GM18505 (cell line): ENCODE results near the gene LEAP2.

Source experiments
- ATAC-seq: cut with Tn5 transposase; IDR thresholded peaks from one replicate; pipeline ENCODE4 v1.9.1; 2021; ENCODE audit not compliant: unreplicated experiment
- POLR2A ChIP-seq: IDR thresholded peaks from 4 replicates; pipeline ENCODE4 v1.6.1; 2011; ENCODE audit warnings: borderline replicate concordance; ENCODE audit not compliant: insufficient read depth, insufficient read length; ENCODE audit errors: extremely low read depth

Gene LEAP2

DNA sequence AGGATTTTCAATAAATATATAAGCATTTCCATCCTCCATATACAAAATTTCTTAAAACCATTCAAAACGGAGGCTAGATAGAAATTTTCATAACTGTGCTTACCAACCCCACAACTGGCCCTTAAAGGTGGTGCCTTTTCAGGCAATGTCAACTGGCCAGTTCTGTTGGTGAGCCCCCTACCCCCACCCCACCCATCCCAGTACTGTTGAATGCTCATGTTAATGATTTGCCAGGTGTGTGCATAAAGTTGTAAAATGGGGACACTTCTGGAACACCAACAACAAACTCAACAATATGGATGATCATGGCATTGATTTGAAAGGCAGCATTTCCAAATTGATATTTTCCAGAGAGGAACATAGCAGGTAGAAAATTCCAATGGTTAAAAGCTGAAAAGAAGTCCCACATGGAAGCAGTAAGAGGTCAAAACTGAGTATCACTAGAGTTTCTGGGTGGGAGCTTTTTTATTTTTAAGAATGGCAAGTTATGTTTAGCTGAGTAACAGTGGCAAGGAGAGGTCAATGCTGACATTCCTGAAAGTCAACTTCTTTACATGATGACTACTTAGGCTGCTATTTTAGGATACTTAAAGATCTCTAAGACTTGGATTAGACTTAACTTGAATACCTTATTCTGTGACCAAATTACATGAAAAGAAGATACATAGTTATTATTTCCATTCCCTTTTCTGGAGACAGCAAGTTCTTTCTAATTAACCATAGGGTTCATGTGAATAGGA, 2.7 kb downstream of the LEAP2 start:
- no peak for TF ChIP-seq POLR2A
- ATAC-seq: no peak

DNA sequence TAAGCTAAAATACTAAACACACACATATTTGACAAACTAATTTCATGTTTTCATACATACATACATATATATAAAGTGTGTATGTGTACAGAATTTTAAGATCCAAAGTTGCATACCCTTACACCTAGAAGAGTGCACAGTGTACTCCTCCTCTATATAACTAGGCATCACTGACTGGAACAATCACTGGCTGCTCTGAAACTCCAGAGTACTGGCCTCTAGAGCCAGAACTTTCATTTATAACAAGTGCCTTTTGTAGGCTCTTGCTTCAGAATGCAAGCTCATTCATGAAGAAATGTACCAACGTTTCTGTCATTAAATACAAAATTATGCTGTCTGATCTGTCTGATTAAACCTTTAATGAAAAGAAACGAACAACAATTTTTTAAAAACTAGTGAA, 4.0 kb downstream of the LEAP2 start:
- ATAC-seq: no peak
- no peak for TF ChIP-seq POLR2A

DNA sequence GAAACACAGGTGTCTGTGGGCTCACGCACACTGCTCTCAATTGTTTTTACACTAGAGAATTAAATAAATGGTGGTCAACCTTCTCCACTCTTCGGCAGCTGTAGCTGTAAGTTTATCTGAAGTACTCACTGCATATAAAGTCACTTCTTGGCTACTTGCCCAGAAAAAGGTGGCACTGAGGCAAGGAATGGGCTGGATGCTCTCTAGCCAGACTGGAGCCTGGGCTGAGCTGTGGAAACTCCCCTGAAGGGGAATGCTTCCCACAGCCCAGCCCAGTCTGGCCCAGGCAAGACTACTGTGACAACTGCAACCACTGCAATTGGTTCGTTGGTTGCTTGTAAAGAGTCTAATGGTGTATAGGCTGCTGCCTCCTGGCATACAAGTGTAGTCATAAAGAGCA, 4.5 kb downstream of the LEAP2 start:
- TF ChIP-seq POLR2A: no peak
- ATAC-seq: no peak

DNA sequence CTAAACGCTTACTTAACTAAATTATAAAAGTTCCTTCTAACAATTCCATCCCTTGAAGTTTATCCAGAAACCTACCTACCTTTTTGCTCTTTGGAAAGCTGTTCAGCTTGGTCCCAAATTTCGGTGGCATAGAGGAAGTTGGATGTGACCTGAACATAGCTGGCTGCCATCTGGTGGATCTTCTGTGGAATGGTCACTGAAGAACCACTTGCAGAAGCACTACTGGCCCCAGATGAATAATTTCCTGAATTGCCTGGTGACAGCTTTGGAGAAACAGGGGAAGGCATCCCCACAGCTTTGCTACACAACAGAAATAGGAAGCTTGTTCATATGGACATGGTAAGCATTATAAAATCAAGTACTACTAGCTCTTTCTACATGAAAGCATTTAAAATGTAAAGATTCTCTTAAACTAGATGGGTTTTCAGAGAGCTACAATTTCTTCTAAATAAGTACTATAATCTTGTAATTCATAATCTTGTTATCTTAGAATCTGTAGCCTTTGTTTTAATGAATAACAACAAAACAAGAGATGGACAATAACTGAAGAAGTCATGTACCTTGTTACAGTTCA, 9.9 kb downstream of the LEAP2 start:
- peak; percentile 52 for ATAC-seq
- no peak for TF ChIP-seq POLR2A

DNA sequence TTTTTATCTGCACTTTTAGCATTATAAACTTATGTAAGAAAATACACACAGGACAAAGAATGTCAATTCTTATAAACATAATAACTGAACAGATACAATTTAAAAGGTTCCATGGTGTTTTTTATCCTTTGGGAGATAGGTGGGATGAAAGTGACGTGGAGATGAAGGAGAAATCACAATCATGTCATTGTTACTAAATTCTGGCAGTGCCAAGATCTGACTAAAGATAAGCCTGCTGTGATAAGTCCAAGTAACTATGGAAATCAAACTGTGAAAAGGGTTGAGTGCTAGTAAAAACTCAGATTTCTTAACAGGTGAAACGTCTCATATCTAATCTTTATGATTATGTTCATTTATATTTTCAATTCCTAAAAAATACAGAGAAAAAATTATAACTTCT, 11.1 kb downstream of the LEAP2 start:
- TF ChIP-seq POLR2A: no peak
- no peak for ATAC-seq

DNA sequence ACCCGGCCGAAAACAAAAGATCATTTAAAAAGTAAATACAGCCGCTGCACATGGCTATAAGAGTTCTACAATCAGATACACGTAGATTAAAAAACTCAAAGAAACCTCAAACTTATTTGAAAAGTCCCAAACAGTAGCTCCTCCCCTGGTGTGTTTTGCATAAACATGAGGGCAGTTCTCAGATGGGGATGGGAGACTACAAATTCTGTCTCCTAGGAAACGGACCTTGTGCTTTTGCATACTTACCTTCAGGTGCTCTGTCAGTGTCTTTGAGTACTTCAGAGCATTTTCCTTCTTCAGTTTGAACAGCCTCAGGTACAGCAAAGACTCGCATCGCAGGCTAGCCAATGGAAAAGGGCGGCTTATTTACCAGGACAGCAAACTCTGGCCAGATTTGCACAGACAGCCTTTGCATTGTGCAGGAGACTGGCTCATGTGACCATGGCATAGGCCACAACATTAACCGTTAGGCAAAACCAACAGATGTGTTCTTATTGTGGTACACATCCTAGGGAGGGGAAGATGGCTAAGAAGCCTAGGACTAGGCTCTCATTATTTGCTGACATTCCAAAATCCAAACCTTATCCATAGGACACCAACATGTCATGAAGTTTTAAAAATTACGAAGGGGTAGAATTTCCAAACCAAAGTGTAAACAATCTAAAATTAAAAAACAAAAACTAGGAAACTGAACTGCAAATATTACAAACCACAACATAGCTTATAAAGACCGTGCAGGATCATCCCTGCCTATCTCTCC, 12.8 kb downstream of the LEAP2 start:
- no peak for ATAC-seq

DNA sequence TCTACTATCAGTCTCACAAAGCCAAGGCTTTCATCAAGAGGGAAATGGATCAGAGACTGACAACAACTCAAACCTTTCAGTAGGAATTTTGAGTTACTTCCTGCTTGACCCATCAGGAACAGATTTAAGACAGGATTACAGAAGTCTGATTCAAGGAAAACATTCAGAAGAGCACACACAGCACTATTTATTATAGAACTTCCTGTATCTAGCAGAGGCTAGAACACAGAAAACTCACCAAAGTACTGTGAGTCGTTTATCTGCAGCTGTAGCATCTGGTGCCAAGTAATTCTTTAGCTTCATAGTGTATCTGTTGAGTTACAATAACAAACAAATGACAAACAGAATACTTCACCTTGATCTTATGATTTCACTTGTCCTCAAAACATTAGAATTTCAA, 13.8 kb downstream of the LEAP2 start:
- ATAC-seq: no peak
- TF ChIP-seq POLR2A: no peak

More for the DNA sequence above, 12.8 kb downstream of the LEAP2 start:
- no peak for TF ChIP-seq POLR2A

DNA sequence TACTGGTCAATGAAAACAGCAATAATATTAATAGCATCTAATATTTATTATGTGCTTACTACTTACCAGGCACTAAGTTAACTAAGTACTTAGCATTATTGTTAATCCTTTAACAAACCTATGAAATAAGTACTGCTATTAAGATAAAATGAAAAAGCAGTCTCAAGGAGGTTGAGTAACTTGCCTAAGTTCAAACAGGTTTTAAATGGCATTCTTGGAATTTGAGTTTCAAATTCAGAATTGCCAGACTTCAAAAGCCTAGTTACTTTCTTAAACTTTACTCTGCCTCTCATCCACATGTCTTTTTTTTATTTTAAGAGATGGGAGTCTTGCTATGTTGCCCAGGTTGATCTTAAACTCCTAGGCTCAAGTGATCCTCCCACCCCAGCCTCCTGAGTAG, 16.0 kb downstream of the LEAP2 start:
- ATAC-seq: no peak
- no peak for TF ChIP-seq POLR2A

DNA sequence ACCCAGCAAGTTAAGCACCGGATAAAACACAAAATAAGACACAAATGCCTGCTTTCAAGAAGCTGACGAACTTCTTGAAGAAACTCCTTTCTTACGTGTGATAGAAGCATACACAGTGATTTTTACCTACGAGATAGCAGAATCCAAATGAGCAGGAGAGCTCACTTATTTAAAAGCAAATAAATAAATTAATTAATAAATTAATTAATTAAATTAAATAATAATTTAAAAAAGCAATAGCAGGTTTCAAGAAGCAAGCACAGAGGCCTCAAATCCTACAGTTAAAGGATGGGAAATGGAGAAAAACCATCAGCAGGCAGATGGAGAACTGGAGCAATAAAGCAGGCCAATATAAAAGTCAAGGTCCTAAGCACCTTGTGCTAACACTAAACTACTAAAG, 17.3 kb downstream of the LEAP2 start:
- no peak for TF ChIP-seq POLR2A
- no peak for ATAC-seq

DNA sequence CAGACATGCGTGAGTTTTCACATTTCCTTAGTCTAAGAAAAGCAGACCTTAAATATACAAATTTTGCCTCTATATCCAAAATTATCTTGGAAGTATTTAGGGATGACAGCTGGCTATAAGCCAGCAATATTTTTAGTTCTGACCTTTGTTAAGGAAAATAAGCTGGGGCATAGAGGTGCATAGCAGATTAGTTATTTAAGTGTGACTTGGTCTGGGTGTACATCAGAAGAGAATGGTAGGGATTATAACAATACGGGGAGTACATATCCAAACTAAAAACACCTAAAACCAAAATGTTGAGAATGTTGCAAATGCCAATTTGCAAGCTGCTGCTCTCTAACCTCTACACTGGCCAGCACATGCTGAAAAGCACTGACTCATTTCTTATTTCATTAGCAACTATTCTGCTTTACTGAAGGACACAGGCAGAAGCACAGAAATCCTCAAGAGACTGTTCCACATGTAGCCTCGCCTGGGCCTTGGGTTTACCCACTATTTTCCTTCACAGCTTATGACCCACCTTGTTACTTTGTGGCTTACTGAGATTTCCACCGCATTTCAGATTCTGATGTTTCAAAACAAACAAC, 22.3 kb downstream of the LEAP2 start:
- TF ChIP-seq POLR2A: no peak
- ATAC-seq: no peak

DNA sequence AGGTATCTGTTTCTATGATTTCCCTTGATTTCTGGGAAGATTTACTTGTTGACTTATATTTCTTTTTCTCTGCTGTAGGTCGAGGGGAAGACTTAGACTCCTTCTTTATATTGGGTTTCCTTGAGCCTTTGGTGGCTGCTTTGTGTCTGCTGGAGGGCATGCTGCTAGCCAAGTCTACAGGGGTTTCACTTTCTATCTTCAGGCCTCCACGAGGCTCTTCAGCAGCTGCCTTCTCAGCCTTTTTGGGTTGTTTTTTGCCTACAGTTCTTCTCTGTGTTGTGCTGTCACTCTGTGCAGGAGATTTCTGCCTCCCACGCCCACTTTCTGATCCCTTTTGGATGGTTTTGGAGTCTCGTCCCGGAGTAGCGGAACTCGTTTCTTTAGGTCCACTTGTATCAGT, 23.2 kb downstream of the LEAP2 start:
- no peak for ATAC-seq

DNA sequence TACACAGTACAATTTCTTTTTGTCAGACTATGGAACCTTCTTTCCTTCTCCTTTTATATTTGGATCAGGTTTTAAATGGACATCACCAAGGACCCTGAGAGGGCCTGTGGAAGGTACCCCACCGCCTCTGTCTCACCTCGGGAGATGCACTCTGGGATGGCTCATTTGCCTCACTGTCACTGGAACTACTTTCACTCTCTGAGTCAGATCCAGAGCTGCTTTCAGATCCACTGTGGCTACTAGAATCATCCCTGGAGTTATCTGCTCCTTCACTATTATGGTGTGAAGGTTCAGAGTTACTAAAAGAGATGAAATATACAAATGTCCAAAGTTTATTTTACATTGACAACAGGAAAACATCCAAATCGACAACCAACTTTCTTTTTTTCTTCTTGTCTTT, 24.6 kb downstream of the LEAP2 start:
- no peak for TF ChIP-seq POLR2A
- ATAC-seq: no peak

More for the DNA sequence above, 23.2 kb downstream of the LEAP2 start:
- TF ChIP-seq POLR2A: no peak

DNA sequence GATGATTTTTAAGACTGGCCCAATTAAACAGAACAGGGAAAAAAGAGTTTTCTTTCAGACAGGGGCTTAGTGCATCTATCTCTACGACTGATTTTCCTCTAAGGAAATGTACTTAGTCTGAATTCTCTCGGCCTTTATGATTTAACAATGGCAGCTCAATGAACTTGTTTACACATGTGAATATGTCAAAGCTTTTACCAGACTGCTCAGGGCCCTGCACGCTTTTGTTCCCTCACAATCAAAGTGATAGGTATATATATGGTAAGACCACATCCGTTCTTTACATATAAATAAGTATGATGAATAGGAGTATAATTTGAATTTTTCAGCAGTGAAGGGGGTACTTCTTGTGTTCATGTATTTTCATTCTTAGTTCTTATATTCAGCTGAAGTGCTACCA, 27.6 kb downstream of the LEAP2 start:
- no peak for ATAC-seq

More for the DNA sequence above, 27.6 kb downstream of the LEAP2 start:
- no peak for TF ChIP-seq POLR2A
